K562 (cell line): ENCODE measurements around the gene TMEM135. TPM values are rescaled to one million over a fixed set of nuclear protein-coding genes. Genes with fewer than 3 reads are reported as not detected.

Experiments used
- ATAC-seq: fragments of 200-7000 bp; cut with Tn5 transposase; 3 replicates; pipeline ENCODE4 v1.9.1; 2020; ENCODE audit warnings: moderate library complexity
- BruUV-seq: library from RNA; stranded (reverse); fragments of 400-500 nt; replicated peaks from 2 replicates; lab custom pipeline; 2021; lab: Mats Ljungman, UMichigan
- CTCF ChIA-PET: fragments of 300-600 bp; formaldehyde crosslinking; extraction: SDS; loops from one replicate; lab custom pipeline; 2021; ENCODE audit warnings: low intra/inter-chr PET ratio; lab: Yijun Ruan, JAX
- POLR2A ChIA-PET: fragments of 300-600, 350-650 bp; sonication (Branson Sonifier 250); formaldehyde crosslinking; extraction: SDS; loops from one replicate; lab custom pipeline; 2021; ENCODE audit warnings: antibody characterized with exemption, inconsistent platforms; lab: Yijun Ruan, JAX
- DNase-seq, 4 experiments: peaks; one replicate each; pipeline versions ENCODE4 v3.0.0 to v3.0.0-alpha.2; 2011 to 2018; ENCODE audit warnings: low spot score in 3 of 4, mixed read lengths in 3 of 4; ENCODE audit errors: extremely low read depth in 1 of 4
- FAIRE-seq: peaks from 2 replicates; lab custom pipeline; 2011; peaks lifted over from hg19 to GRCh38; lab: Jason Lieb, UNC
- H2AFZ ChIP-seq: 2 replicates; pipeline ENCODE4 v1.6.0; 2011; ENCODE audit warnings: low read depth, low read length, control low read depth, inconsistent platforms
- H3K27ac ChIP-seq: fragments of 200-600 bp; 3 replicates; pipeline ENCODE4 v1.8.0; 2011; ENCODE audit warnings: low read depth, mild to moderate bottlenecking, control low read depth, inconsistent platforms, low read length, moderate library complexity, mixed read lengths; ENCODE audit errors: extremely low read depth
- H3K27me3 ChIP-seq, 2 experiments: fragments of 300-600 bp in 1 of 2; 2 replicates in 1 of 2; 3 replicates in 1 of 2; pipeline versions ENCODE4 v1.6.0 to v1.8.0; 2011; ENCODE audit warnings: inconsistent platforms in 2 of 2, low read length in 2 of 2, mild to moderate bottlenecking in 1 of 2, mixed read lengths in 1 of 2, moderate library complexity in 1 of 2; ENCODE audit not compliant: control insufficient read depth in 2 of 2, insufficient read depth in 2 of 2
- H3K36me3 ChIP-seq: fragments of 300-600 bp; 3 replicates; pipeline ENCODE4 v1.8.0; 2011; ENCODE audit warnings: mild to moderate bottlenecking, low read length, inconsistent platforms; ENCODE audit not compliant: control insufficient read depth, insufficient read depth
- H3K4me1 ChIP-seq, 2 experiments: fragments of 200-600 bp in 1 of 2; replicated peaks in 1 of 2; 2 replicates in 1 of 2; 3 replicates in 1 of 2; pipeline versions ENCODE4 v1.5.1 to v1.8.0; 2011; ENCODE audit warnings: inconsistent platforms in 2 of 2, low read length in 2 of 2, mild to moderate bottlenecking in 1 of 2, mixed read lengths in 1 of 2, moderate library complexity in 1 of 2; ENCODE audit not compliant: control insufficient read depth in 2 of 2, insufficient read depth in 2 of 2
- H3K4me2 ChIP-seq: 2 replicates; pipeline ENCODE4 v1.6.1; 2011; ENCODE audit warnings: low read length, control low read depth, inconsistent platforms, mixed read lengths; ENCODE audit not compliant: insufficient read depth
- H3K4me3 ChIP-seq: fragments of 200-600 bp; sonication (generic), shearing (Covaris generic); 2 replicates; pipeline ENCODE4 v1.5.1; 2016; ENCODE audit warnings: control low read depth, inconsistent platforms
- H3K79me2 ChIP-seq: fragments of 200-600 bp; 3 replicates; pipeline ENCODE4 v1.8.0; 2011; ENCODE audit warnings: low read length, inconsistent platforms; ENCODE audit not compliant: control insufficient read depth, insufficient read depth
- H3K9ac ChIP-seq, 2 experiments: 2 replicates each; pipeline versions ENCODE4 v1.6.0 to v1.6.1; 2011; ENCODE audit warnings: low read depth in 2 of 2, low read length in 2 of 2, control low read depth in 1 of 2, inconsistent platforms in 1 of 2, mild to moderate bottlenecking in 1 of 2, mixed read lengths in 1 of 2; ENCODE audit not compliant: insufficient read depth in 1 of 2
- H3K9me1 ChIP-seq: one replicate; pipeline ENCODE4 v1.6.0; 2011; ENCODE audit warnings: inconsistent platforms, mild to moderate bottlenecking, low read length, moderate library complexity; ENCODE audit not compliant: control insufficient read depth, insufficient read depth
- H3K9me3 ChIP-seq: replicated peaks from 2 replicates; pipeline ENCODE4 v1.5.1; 2011; ENCODE audit warnings: low read depth, low read length, inconsistent platforms; ENCODE audit not compliant: control insufficient read depth, insufficient read depth
- H4K20me1 ChIP-seq: replicated peaks from 2 replicates; pipeline ENCODE4 v1.6.1; 2011; ENCODE audit warnings: low read length, inconsistent platforms, mixed read lengths; ENCODE audit not compliant: control insufficient read depth, insufficient read depth
- C11orf30 ChIP-seq: fragments of 450-650 bp; IDR thresholded peaks from 2 replicates; pipeline ENCODE4 v1.6.1; 2016; ENCODE audit warnings: low read depth, mild to moderate bottlenecking
- TCF3 ChIP-seq: sonication (generic); formaldehyde crosslinking; IDR thresholded peaks from 2 replicates; pipeline ENCODE4 v1.4.0; 2020; ENCODE audit warnings: mild to moderate bottlenecking, missing genetic modification reagents
- WGBS: fragments of 100-300 bp; shearing (Covaris generic); methylation state at CpG from one replicate; pipeline ENCODE4 v1.1.6; 2016; ENCODE audit warnings: low coverage, mixed read lengths; ENCODE audit not compliant: insufficient coverage; ENCODE audit errors: missing lambda C conversion rate; 5-methylcytosine and 5-hydroxymethylcytosine counted together
- in situ Hi-C: fragments of 300-500 bp; cut with MboI; formaldehyde crosslinking; loops from 4 replicates; pipeline ENCODE4 v1.15.0; 2018; ENCODE audit warnings: inconsistent platforms, mixed read lengths
- intact Hi-C: fragments of 100-400 bp; cut with micrococcal nuclease; formaldehyde crosslinking; loops from 2 replicates; pipeline ENCODE4 v1.14.2; 2022
- polyA plus RNA-seq, 8 experiments: library from polyadenylated mRNA; depleted of rRNA in 4 of 8; stranded (reverse) in 5 of 8; unstranded in 3 of 8; fragments of >200 nt; fragmentation: Nextera tagmentation in 2 of 8; fragmentation: Illumina TruSeq in 1 of 8; extraction: Ambion mirVana in 2 of 8; extraction: Trizol in 1 of 8; gene quantifications; 2 replicates each; pipeline versions ENCODE4 v1.2.1 to v1.2.3, GENCODE V29; 2011 to 2014; ENCODE audit warnings: inconsistent platforms in 1 of 8, missing spikeins in 1 of 8
- total RNA-seq, 7 experiments: library from RNA; depleted of rRNA in 6 of 7; stranded (reverse); fragments of >200 nt in 6 of 7; fragmentation: Illumina TruSeq in 2 of 7; extraction: Trizol in 2 of 7; gene quantifications; 2 replicates each; pipeline versions ENCODE4 v1.2.1 to v1.2.3, GENCODE V29; 2011 to 2021; ENCODE audit warnings: low replicate concordance in 1 of 7
- TF ChIP-seq, protein P1 (sequence below): sonication (generic); formaldehyde crosslinking; IDR thresholded peaks from 2 replicates; pipeline ENCODE4 v1.8.0; 2022; ENCODE audit warnings: missing genetic modification reagents, mild to moderate bottlenecking, borderline replicate concordance
- TF ChIP-seq, protein P2 (sequence below): fragments of 450-650 bp; IDR thresholded peaks from one replicate; pipeline ENCODE4 v1.6.1; 2018; ENCODE audit warnings: mild to moderate bottlenecking, moderate library complexity; ENCODE audit not compliant: partially characterized antibody

TMEM135 gene
- total and polyA plus RNA-seq, 9 of the 15 experiments (the other 6 are each of a cell fraction or from before 2014, with no cell fraction given): 17.3 to 53.6 (median 24.9) TPM

DNA sequence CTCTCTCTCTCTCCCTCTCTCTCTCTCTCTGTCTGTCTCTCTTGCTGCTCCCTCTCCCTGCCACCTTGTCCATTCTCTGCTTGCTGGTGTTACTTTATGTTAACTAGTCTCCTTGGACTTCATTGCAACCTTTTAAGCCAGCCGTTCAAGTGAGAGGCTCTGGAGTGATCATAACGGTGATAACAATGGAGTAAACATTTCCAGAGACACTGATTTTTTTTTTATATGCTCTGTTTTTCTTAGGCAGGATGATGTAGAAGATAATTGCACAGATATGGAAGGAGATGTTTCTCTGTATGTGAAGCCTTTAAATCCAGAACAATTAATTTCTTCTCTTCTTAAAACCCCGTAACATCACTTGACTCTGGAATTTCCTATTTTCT, 287.7 kb downstream of the TMEM135 start:
- CTCF ChIA-PET: no interaction called here
- Histone ChIP-seq H3K27me3 (no peaks in the 10 kb centered on the region), H3K79me2 (no peaks in the 10 kb centered on the region), H3K4me2 (no peak overlapping the region), H2AFZ (no peak overlapping the region), H3K36me3 (peaks cover 14% of the 10 kb centered on the region; the same call in 2 of the 3 replicates), H3K9me1 (no peaks in the 10 kb centered on the region), H3K9ac (no peak overlapping the region), H3K4me1 (no peaks in the 10 kb centered on the region), H3K4me3 (no peak overlapping the region), H3K27ac (no peak overlapping the region), H3K9me3 (no peaks in the 10 kb centered on the region), H4K20me1 (no peaks in the 10 kb centered on the region)
- BruUV-seq: no TSS peak
- TF ChIP-seq, protein P1, sequence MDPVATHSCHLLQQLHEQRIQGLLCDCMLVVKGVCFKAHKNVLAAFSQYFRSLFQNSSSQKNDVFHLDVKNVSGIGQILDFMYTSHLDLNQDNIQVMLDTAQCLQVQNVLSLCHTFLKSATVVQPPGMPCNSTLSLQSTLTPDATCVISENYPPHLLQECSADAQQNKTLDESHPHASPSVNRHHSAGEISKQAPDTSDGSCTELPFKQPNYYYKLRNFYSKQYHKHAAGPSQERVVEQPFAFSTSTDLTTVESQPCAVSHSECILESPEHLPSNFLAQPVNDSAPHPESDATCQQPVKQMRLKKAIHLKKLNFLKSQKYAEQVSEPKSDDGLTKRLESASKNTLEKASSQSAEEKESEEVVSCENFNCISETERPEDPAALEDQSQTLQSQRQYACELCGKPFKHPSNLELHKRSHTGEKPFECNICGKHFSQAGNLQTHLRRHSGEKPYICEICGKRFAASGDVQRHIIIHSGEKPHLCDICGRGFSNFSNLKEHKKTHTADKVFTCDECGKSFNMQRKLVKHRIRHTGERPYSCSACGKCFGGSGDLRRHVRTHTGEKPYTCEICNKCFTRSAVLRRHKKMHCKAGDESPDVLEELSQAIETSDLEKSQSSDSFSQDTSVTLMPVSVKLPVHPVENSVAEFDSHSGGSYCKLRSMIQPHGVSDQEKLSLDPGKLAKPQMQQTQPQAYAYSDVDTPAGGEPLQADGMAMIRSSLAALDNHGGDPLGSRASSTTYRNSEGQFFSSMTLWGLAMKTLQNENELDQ: no peak
- TF ChIP-seq TCF3 (CRISPR knock-in tag) (no peak), C11orf30 (no peak)
- TF ChIP-seq, protein P2, sequence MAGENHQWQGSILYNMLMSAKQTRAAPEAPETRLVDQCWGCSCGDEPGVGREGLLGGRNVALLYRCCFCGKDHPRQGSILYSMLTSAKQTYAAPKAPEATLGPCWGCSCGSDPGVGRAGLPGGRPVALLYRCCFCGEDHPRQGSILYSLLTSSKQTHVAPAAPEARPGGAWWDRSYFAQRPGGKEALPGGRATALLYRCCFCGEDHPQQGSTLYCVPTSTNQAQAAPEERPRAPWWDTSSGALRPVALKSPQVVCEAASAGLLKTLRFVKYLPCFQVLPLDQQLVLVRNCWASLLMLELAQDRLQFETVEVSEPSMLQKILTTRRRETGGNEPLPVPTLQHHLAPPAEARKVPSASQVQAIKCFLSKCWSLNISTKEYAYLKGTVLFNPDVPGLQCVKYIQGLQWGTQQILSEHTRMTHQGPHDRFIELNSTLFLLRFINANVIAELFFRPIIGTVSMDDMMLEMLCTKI: no peak
- FAIRE-seq (no peak), DNase-seq (no peak), ATAC-seq (no peak)
- POLR2A ChIA-PET: no interaction called here
- in situ Hi-C loops (no loop called here), intact Hi-C loops (no loop called here)
- 47% methylated on average over 3 of the region's 3 CpGs for WGBS
